Neuronal stem cell (in vitro differentiated cells): ENCODE measurements around the gene NLRP2B.

Source experiments
- DNase-seq: peaks from one replicate; pipeline ENCODE4 v3.0.0-alpha.2; 2013; ENCODE audit warnings: low spot score
- H2AFZ ChIP-seq: one replicate; pipeline ENCODE4 v1.6.1; 2013; ENCODE audit warnings: mild to moderate bottlenecking, low read length, inconsistent platforms
- H2AK5ac ChIP-seq: 2 replicates; pipeline ENCODE4 v1.6.1; 2013; ENCODE audit warnings: low read depth, mild to moderate bottlenecking, inconsistent platforms, low read length, moderate library complexity, mixed read lengths
- H2BK120ac ChIP-seq: 2 replicates; pipeline ENCODE4 v1.6.1; 2013; ENCODE audit warnings: low read depth, mild to moderate bottlenecking, inconsistent platforms, low read length, moderate library complexity, mixed read lengths
- H2BK12ac ChIP-seq: one replicate; pipeline ENCODE4 v1.6.1; 2013; ENCODE audit warnings: low read length, inconsistent platforms
- H2BK15ac ChIP-seq: 2 replicates; pipeline ENCODE4 v1.6.1; 2013; ENCODE audit warnings: mild to moderate bottlenecking, low read length, inconsistent platforms, mixed read lengths
- H2BK5ac ChIP-seq: one replicate; pipeline ENCODE4 v1.6.1; 2013; ENCODE audit warnings: inconsistent platforms, mild to moderate bottlenecking, low read length, moderate library complexity
- H3K14ac ChIP-seq: one replicate; pipeline ENCODE4 v1.6.1; 2013; ENCODE audit warnings: low read length, inconsistent platforms
- H3K18ac ChIP-seq: 2 replicates; pipeline ENCODE4 v1.6.1; 2013; ENCODE audit warnings: low read length, inconsistent platforms
- H3K23ac ChIP-seq: 2 replicates; pipeline ENCODE4 v1.6.1; 2013; ENCODE audit warnings: low read depth, mild to moderate bottlenecking, mixed read lengths, low read length, inconsistent platforms; ENCODE audit not compliant: poor library complexity
- H3K27ac ChIP-seq: replicated peaks from 3 replicates; pipeline ENCODE4 v1.5.1; 2013; ENCODE audit warnings: low read length, inconsistent platforms
- H3K27me3 ChIP-seq, 3 experiments: 2 replicates each; pipeline ENCODE4 v1.6.1; 2013; ENCODE audit warnings: low read length in 3 of 3, mild to moderate bottlenecking in 2 of 3, inconsistent platforms in 1 of 3, low read depth in 1 of 3, mixed read lengths in 1 of 3, moderate library complexity in 1 of 3; ENCODE audit not compliant: control insufficient read depth in 3 of 3, insufficient read depth in 3 of 3
- H3K36me3 ChIP-seq, 2 donors: replicated peaks in 1 of 2; 2 replicates each; pipeline ENCODE4 v1.6.1; 2013; ENCODE audit warnings: low read length in 2 of 2; ENCODE audit not compliant: control insufficient read depth in 2 of 2, insufficient read depth in 2 of 2
- H3K4ac ChIP-seq: 2 replicates; pipeline ENCODE4 v1.6.1; 2013; ENCODE audit warnings: inconsistent platforms, mild to moderate bottlenecking, low read length, moderate library complexity
- H3K4me1 ChIP-seq, 2 donors: 1 replicate in 1 of 2; 2 replicates in 1 of 2; pipeline ENCODE4 v1.6.1; 2013; ENCODE audit warnings: low read length in 2 of 2, low read depth in 1 of 2; ENCODE audit not compliant: control insufficient read depth in 2 of 2, insufficient read depth in 1 of 2
- H3K4me2 ChIP-seq: one replicate; pipeline ENCODE4 v1.6.1; 2013; ENCODE audit warnings: mild to moderate bottlenecking, low read length, inconsistent platforms; ENCODE audit not compliant: insufficient read depth, poor library complexity, severe bottlenecking
- H3K4me3 ChIP-seq, 2 donors: 2 replicates each; pipeline ENCODE4 v1.5.1; 2013; ENCODE audit warnings: low read length in 2 of 2, mild to moderate bottlenecking in 2 of 2, inconsistent platforms in 1 of 2, moderate library complexity in 1 of 2
- H3K79me1 ChIP-seq: one replicate; pipeline ENCODE4 v1.6.1; 2013; ENCODE audit warnings: low read depth, mild to moderate bottlenecking, inconsistent platforms, low read length, moderate library complexity
- H3K9ac ChIP-seq: one replicate; pipeline ENCODE4 v1.6.1; 2013; ENCODE audit warnings: mild to moderate bottlenecking, low read depth, low read length, inconsistent platforms; ENCODE audit not compliant: poor library complexity
- H3K9me3 ChIP-seq, 2 donors: replicated peaks in 1 of 2; 2 replicates each; pipeline versions ENCODE3 to v1.6.1; 2013; ENCODE audit warnings: low read length in 2 of 2, mild to moderate bottlenecking in 2 of 2, inconsistent platforms in 1 of 2, low read depth in 1 of 2, mixed read lengths in 1 of 2, moderate library complexity in 1 of 2; ENCODE audit not compliant: control insufficient read depth in 2 of 2, insufficient read depth in 1 of 2
- H4K8ac ChIP-seq: one replicate; pipeline ENCODE4 v1.6.1; 2013; ENCODE audit warnings: low read depth, mild to moderate bottlenecking, inconsistent platforms, low read length, moderate library complexity
- H4K91ac ChIP-seq: one replicate; pipeline ENCODE4 v1.6.1; 2013; ENCODE audit warnings: low read length, low read depth, mild to moderate bottlenecking, inconsistent platforms; ENCODE audit not compliant: poor library complexity
- WGBS, 2 donors: extraction: QIAGEN DNeasy Blood & Tissue Kit; methylation state at CpG; one replicate each; pipeline ENCODE4 v1.1.7; 2013; ENCODE audit warnings: missing lambda C conversion rate in 2 of 2, mixed read lengths in 1 of 2; ENCODE audit not compliant: insufficient read length in 2 of 2, insufficient replicate concordance in 1 of 2; ENCODE audit errors: extremely low coverage in 2 of 2; 5-methylcytosine and 5-hydroxymethylcytosine counted together

Gene NLRP2B

GRCh38 chrX:57647020-57647419, 33.0 kb downstream of the NLRP2B start:
- no peaks in the 10 kb centered on the region for H3K9me3 ChIP-seq
- no peak overlapping the region for H2BK15ac ChIP-seq
- H3K4me1 ChIP-seq, result peaks cover 0 to 3% of the 10 kb centered on the region in 2 donors
- no peak overlapping the region for H2AK5ac ChIP-seq
- H3K4me2 ChIP-seq, result no peak overlapping the region
- no peak overlapping the region for H2AFZ ChIP-seq
- H4K8ac ChIP-seq, result no peak overlapping the region
- no peak overlapping the region for H2BK12ac ChIP-seq
- H3K23ac ChIP-seq, result no peak overlapping the region
- no peak overlapping the region for H3K4ac ChIP-seq
- no peak overlapping the region for H3K9ac ChIP-seq
- no peak overlapping the region for H4K91ac ChIP-seq
- H3K14ac ChIP-seq, result no peak overlapping the region
- H3K79me1 ChIP-seq, result no peaks in the 10 kb centered on the region
- H2BK120ac ChIP-seq, result no peak overlapping the region
- H3K27ac ChIP-seq, result no peak overlapping the region
- no peaks in the 10 kb centered on the region for H3K27me3 ChIP-seq
- no peak overlapping the region for H3K18ac ChIP-seq
- no peak overlapping the region for H3K4me3 ChIP-seq
- H3K36me3 ChIP-seq, result no peaks in the 10 kb centered on the region
- no peak overlapping the region for H2BK5ac ChIP-seq
- no peak for DNase-seq

DNA sequence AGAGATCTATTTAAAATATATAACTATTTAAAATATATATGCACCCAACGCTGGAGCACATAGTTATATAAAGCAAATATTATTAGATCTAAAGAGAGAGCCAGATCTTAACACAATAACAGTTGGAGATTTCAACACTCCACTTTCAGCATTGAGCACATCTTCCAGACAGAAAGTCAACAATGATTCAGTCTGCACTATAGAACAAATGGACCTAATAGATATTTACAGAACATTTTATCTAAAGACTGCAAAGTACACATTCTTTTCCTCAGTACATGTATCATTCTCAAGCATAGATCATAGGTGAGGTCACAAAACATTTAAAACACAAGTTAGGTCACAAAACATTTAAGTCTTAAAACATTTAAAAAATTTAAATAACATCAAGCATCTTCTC, 36.4 kb downstream of the NLRP2B start:
- H2BK120ac ChIP-seq, result no peak overlapping the region
- H3K4me1 ChIP-seq, result no peaks in the 10 kb centered on the region
- no peak overlapping the region for H3K4me2 ChIP-seq
- H3K18ac ChIP-seq, result no peak overlapping the region
- DNase-seq, result no peak
- no peaks in the 10 kb centered on the region for H3K9me3 ChIP-seq
- no peak overlapping the region for H3K14ac ChIP-seq
- H3K27me3 ChIP-seq, result no peaks in the 10 kb centered on the region
- no peaks in the 10 kb centered on the region for H3K79me1 ChIP-seq
- no peak overlapping the region for H3K4ac ChIP-seq
- no peaks in the 10 kb centered on the region for H3K36me3 ChIP-seq
- H4K8ac ChIP-seq, result no peak overlapping the region
- no peak overlapping the region for H3K9ac ChIP-seq
- no peak overlapping the region for H2BK15ac ChIP-seq
- H4K91ac ChIP-seq, result no peak overlapping the region
- no peak overlapping the region for H3K27ac ChIP-seq
- H3K23ac ChIP-seq, result no peak overlapping the region
- no peak overlapping the region for H2BK5ac ChIP-seq
- no peak overlapping the region for H2BK12ac ChIP-seq
- no peak overlapping the region for H3K4me3 ChIP-seq
- no peak overlapping the region for H2AK5ac ChIP-seq
- H2AFZ ChIP-seq, result no peak overlapping the region
- WGBS, 2 donors, result no CpG with 5 or more reads among the region's 1 CpG

DNA sequence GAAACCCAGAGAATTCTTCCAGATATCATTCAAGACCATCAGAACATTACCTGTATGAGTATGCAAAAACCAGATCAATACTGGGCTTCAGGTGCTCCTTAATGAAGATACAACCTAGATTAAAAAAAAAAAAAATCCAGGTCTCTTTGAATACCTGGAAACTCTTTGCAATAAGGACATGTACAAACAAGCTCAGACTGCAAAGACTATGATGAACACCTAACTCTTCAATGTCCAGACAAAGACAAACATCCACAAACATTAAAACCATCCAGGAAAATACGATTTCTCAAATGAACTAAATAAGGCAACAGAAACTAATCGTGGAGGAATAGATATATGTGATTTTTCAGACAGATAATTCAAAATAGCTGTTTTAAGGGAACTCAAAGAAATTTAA, 38.7 kb downstream of the NLRP2B start:
- Histone ChIP-seq H3K27me3 (no peaks in the 10 kb centered on the region), H3K4ac (no peak overlapping the region), H3K14ac (no peak overlapping the region), H3K23ac (no peak overlapping the region), H2AFZ (no peak overlapping the region), H2AK5ac (no peak overlapping the region), H2BK12ac (no peak overlapping the region), H3K9me3 (no peaks in the 10 kb centered on the region), H3K18ac (no peak overlapping the region), H4K8ac (no peak overlapping the region), H4K91ac (no peak overlapping the region), H3K36me3 (no peaks in the 10 kb centered on the region), H3K27ac (no peak overlapping the region), H2BK15ac (no peak overlapping the region), H3K4me1 (no peaks in the 10 kb centered on the region), H3K79me1 (no peaks in the 10 kb centered on the region), H2BK120ac (no peak overlapping the region), H3K4me3 (no peak overlapping the region), H3K4me2 (no peak overlapping the region), H3K9ac (no peak overlapping the region), H2BK5ac (no peak overlapping the region)
- no peak for DNase-seq
- no CpG with 5 or more reads among the region's 2 CpGs for WGBS, 2 donors

GRCh38 chrX:57640674-57641016, 39.4 kb downstream of the NLRP2B start:
- Histone ChIP-seq H3K9ac (no peak overlapping the region), H3K4me1 (no peaks in the 10 kb centered on the region), H4K8ac (no peak overlapping the region), H3K79me1 (no peaks in the 10 kb centered on the region), H3K9me3 (no peaks in the 10 kb centered on the region), H4K91ac (no peak overlapping the region), H2BK5ac (no peak overlapping the region), H3K27ac (no peak overlapping the region), H3K4me2 (no peak overlapping the region), H3K4me3 (no peak overlapping the region), H3K36me3 (no peaks in the 10 kb centered on the region), H2AK5ac (no peak overlapping the region), H2BK12ac (no peak overlapping the region), H3K14ac (no peak overlapping the region), H3K27me3 (no peaks in the 10 kb centered on the region), H2BK120ac (no peak overlapping the region), H2AFZ (no peak overlapping the region), H3K18ac (no peak overlapping the region), H2BK15ac (no peak overlapping the region), H3K23ac (no peak overlapping the region), H3K4ac (no peak overlapping the region)
- no CpG with 5 or more reads among the region's 4 CpGs for WGBS, 2 donors
- DNase-seq, result no peak
